GM23248 (cell line): ENCODE results near the gene MMP24OS. TPM values are rescaled to one million over a fixed set of nuclear protein-coding genes. Genes with fewer than 3 reads are reported as not detected.
A peak's percentile ranks its signal among the peaks of the same experiment; 100 is the strongest.

Experiments
- DNase-seq: peaks from one replicate; pipeline ENCODE4 v3.0.0-alpha.2; 2015
- H2AFZ ChIP-seq: fragments of 200-600 bp; sonication (generic); 2 replicates; pipeline ENCODE4 v1.6.1; 2016; ENCODE audit warnings: antibody characterized with exemption
- H3F3A ChIP-seq: fragments of 200-600 bp; sonication (generic); 2 replicates; pipeline ENCODE4 v1.6.1; 2016; ENCODE audit warnings: mild to moderate bottlenecking, antibody characterized with exemption, mixed run types; ENCODE audit not compliant: insufficient read depth
- H3K27ac ChIP-seq: fragments of 200-600 bp; sonication (generic); 2 replicates; pipeline ENCODE4 v1.5.1; 2016; ENCODE audit warnings: mild to moderate bottlenecking
- H3K27me3 ChIP-seq: fragments of 200-600 bp; sonication (generic); replicated peaks from 2 replicates; pipeline ENCODE4 v1.6.1; 2016; ENCODE audit warnings: mild to moderate bottlenecking; ENCODE audit not compliant: insufficient read depth
- H3K36me3 ChIP-seq: fragments of 200-600 bp; sonication (generic); 2 replicates; pipeline ENCODE4 v1.6.1; 2016; ENCODE audit warnings: low read depth, mild to moderate bottlenecking
- H3K4me1 ChIP-seq: fragments of 200-600 bp; sonication (generic); 2 replicates; pipeline ENCODE4 v1.6.1; 2016; ENCODE audit warnings: mild to moderate bottlenecking; ENCODE audit not compliant: insufficient read depth
- H3K4me2 ChIP-seq: fragments of 200-600 bp; sonication (generic); one replicate; pipeline ENCODE4 v1.6.1; 2016; ENCODE audit warnings: mild to moderate bottlenecking; ENCODE audit not compliant: unreplicated experiment
- H3K4me3 ChIP-seq: fragments of 200-600 bp; sonication (generic); 2 replicates; pipeline ENCODE4 v1.5.1; 2016; ENCODE audit warnings: mild to moderate bottlenecking
- H3K79me2 ChIP-seq: fragments of 200-600 bp; sonication (generic); 2 replicates; pipeline ENCODE4 v1.6.1; 2016; ENCODE audit warnings: mild to moderate bottlenecking; ENCODE audit not compliant: insufficient read depth
- H3K9ac ChIP-seq: fragments of 200-600 bp; sonication (generic); 2 replicates; pipeline ENCODE4 v1.6.1; 2016; ENCODE audit warnings: mild to moderate bottlenecking
- H3K9me2 ChIP-seq: fragments of 200-600 bp; sonication (generic); 2 replicates; pipeline ENCODE4 v1.6.1; 2016; ENCODE audit warnings: mixed run types, mild to moderate bottlenecking, moderate library complexity; ENCODE audit not compliant: insufficient read depth
- H3K9me3 ChIP-seq: fragments of 200-600 bp; sonication (generic); one replicate; pipeline ENCODE4 v1.6.1; 2017; ENCODE audit warnings: low read depth
- H4K20me1 ChIP-seq: fragments of 200-600 bp; sonication (generic); 2 replicates; pipeline ENCODE4 v1.6.0; 2016; ENCODE audit not compliant: insufficient read depth
- EZH2 ChIP-seq: fragments of 200-600 bp; sonication (generic); IDR thresholded peaks from 2 replicates; pipeline ENCODE4 v1.6.1; 2018; ENCODE audit warnings: antibody characterized with exemption, mild to moderate bottlenecking; ENCODE audit not compliant: insufficient read depth, poor library complexity, severe bottlenecking
- EZH2phosphoT487 ChIP-seq: fragments of 200-600 bp; sonication (generic); IDR thresholded peaks from 2 replicates; pipeline ENCODE4 v1.6.1; 2018; ENCODE audit warnings: antibody characterized with exemption, moderate library complexity, mild to moderate bottlenecking, low read depth; ENCODE audit not compliant: insufficient read depth
- WGBS, 2 experiments: methylation state at CpG; one replicate each; pipeline ENCODE4 v1.1.6; 2015 to 2017; ENCODE audit warnings: low lambda C conversion rate in 2 of 2, low coverage in 1 of 2; ENCODE audit errors: missing lambda C conversion rate in 2 of 2; 5-methylcytosine and 5-hydroxymethylcytosine counted together
- in situ Hi-C: fragments of 300-500 bp; cut with MboI; formaldehyde crosslinking; loops from 2 replicates; pipeline ENCODE4 v1.15.0; 2020
- polyA plus RNA-seq: library from polyadenylated mRNA; unstranded; fragments of >200 nt; fragmentation: Nextera tagmentation; extraction: Ambion mirVana; gene quantifications from 2 replicates; pipeline ENCODE4 v1.2.1, GENCODE V29; 2016
- total RNA-seq: library from RNA; depleted of rRNA; stranded (reverse); fragments of >200 nt; shearing (Covaris generic); gene quantifications from 2 replicates; pipeline ENCODE4 v1.2.3, GENCODE V29; 2014

Gene MMP24OS
- total and polyA plus RNA-seq, 2 experiments from 2014 or later, result 26.8 to 81.7 TPM

DNA sequence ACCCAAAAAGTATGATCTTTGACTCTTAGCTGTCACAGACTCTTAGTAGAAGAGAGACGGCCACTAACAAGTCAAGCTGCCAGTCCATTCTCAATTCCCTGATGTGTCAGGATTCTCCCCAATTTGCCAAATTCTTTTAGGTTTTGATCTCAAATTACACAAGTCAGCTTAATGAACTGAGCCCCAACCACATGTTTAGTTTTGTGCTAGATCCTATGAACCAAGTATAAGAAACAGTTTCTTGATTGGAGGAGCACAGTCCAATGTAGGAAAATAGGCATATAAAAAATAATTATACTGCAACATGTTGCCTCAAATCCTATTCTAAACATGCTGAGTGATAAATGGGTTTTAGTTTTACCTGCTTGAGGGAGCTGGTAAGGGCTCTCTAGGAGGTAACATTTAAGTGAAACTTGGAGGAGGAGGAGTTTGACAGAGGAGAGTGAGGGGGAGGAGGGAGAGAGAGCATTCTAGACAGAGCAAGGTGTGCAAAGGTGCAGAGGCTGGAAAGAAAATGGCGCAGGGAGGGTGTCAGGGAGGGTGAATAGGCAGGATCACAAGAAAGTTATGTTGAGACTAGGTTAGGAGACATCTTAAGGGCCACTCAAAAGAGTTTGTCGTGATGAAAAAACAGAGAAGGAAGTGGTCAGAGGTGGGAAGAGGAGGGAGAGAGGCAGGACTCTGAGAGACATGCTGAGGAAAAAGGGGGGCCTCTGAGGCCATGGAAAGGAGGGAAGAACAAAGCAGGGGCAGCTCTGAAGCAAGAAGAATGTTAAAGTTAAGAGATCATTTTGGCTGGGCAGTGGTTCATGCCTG is 37.1 kb upstream of the MMP24OS start:
- TF ChIP-seq EZH2 (no peak), EZH2phosphoT487 (no peak)
- H3K27me3 ChIP-seq, result no peaks in the 10 kb centered on the region
- H3K27ac ChIP-seq, result peak overlapping the region; percentile 65
- H3K4me2 ChIP-seq, result no peak overlapping the region
- WGBS, 2 experiments, result 74 to 78% methylated on average over 3 of the region's 3 CpGs
- H3K79me2 ChIP-seq, result no peaks in the 10 kb centered on the region
- H3K36me3 ChIP-seq, result no peaks in the 10 kb centered on the region
- no peaks in the 10 kb centered on the region for H4K20me1 ChIP-seq
- in situ Hi-C loops, result no loop called here
- H3K4me3 ChIP-seq, result no peak overlapping the region
- H3K9me3 ChIP-seq, result no peaks in the 10 kb centered on the region
- peaks cover 73% of the 10 kb centered on the region for H3K4me1 ChIP-seq
- no peaks in the 10 kb centered on the region for H3K9me2 ChIP-seq
- peaks cover 58% of the 10 kb centered on the region for H3F3A ChIP-seq
- H3K9ac ChIP-seq, result no peak overlapping the region
- DNase-seq, result no peak
- H2AFZ ChIP-seq, result no peak overlapping the region

DNA sequence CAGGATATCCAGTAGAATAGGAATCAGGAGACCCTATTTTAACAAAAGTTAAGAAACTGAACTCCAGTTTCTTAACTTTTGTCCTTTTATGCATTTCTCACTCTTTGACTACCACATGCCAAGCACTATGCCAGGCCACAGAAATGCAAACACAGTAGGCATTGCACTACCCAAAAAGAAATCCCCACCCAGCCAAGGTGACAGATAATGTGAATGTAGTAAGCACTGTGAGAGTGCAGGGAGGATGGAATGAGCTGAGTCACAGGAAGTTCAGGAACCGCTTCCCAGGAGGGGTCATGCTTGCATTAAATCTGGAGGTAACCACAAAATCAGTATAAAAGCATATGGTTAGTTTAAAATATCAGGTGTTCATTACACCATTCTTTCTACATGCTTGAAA is 34.4 kb upstream of the MMP24OS start:
- H4K20me1 ChIP-seq, result no peaks in the 10 kb centered on the region
- H3F3A ChIP-seq, result peaks cover 64% of the 10 kb centered on the region
- H3K9me3 ChIP-seq, result no peaks in the 10 kb centered on the region
- peak overlapping the region; percentile 50 for H3K9ac ChIP-seq
- H3K4me3 ChIP-seq, result 0 out of 2 replicates have a peak overlapping the region, but pooled peaks have one; percentile 10
- DNase-seq, result peak; percentile 92
- no peaks in the 10 kb centered on the region for H3K79me2 ChIP-seq
- no peaks in the 10 kb centered on the region for H3K27me3 ChIP-seq
- no peaks in the 10 kb centered on the region for H3K9me2 ChIP-seq
- TF ChIP-seq EZH2 (no peak), EZH2phosphoT487 (peak; percentile 86; the same call in 1 of the 2 replicates)
- in situ Hi-C loops, result no loop called here
- H3K36me3 ChIP-seq, result no peaks in the 10 kb centered on the region
- WGBS, 2 experiments, result 0% methylated on average over 1 of the region's 1 CpG
- H3K27ac ChIP-seq, result peak overlapping the region; percentile 79
- H3K4me2 ChIP-seq, result peak overlapping the region; percentile 74
- no peak overlapping the region for H2AFZ ChIP-seq
- H3K4me1 ChIP-seq, result peaks cover 73% of the 10 kb centered on the region

DNA sequence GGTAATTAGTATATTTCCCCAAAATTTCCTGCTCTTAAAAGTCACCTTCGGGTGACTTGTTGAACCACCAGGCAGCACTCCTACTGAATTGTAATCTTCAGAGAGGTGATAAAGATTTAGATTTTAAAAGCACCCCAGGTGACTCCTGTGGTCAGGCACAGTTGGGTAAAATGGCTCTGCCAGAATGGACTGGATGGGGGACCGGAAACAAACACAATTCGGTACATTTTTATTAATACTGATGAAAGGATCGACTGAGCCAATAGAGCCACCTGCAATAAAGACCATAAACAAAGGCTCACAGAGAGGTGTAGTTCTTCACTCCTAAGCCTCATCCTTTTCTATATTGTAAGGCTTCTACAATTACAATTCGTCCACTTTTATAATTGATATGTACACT is 33.9 kb upstream of the MMP24OS start:
- H3K4me1 ChIP-seq, result peaks cover 78% of the 10 kb centered on the region
- H3K27me3 ChIP-seq, result no peaks in the 10 kb centered on the region
- H3K4me2 ChIP-seq, result peak overlapping the region; percentile 74
- no peaks in the 10 kb centered on the region for H3K79me2 ChIP-seq
- no peaks in the 10 kb centered on the region for H3K36me3 ChIP-seq
- no peaks in the 10 kb centered on the region for H3K9me3 ChIP-seq
- peak overlapping the region; percentile 50 for H3K9ac ChIP-seq
- 0 out of 2 replicates have a peak overlapping the region, but pooled peaks have one; percentile 10 for H3K4me3 ChIP-seq
- in situ Hi-C loops, result no loop called here
- H3K27ac ChIP-seq, result peak overlapping the region; percentile 79
- no peak for DNase-seq
- H4K20me1 ChIP-seq, result no peaks in the 10 kb centered on the region
- no peak overlapping the region for H2AFZ ChIP-seq
- peaks cover 69% of the 10 kb centered on the region for H3F3A ChIP-seq
- WGBS, 2 experiments, result 87 to 89% methylated on average over 5 of the region's 5 CpGs
- no peak for TF ChIP-seq EZH2
- no peak for TF ChIP-seq EZH2phosphoT487
- no peaks in the 10 kb centered on the region for H3K9me2 ChIP-seq

DNA sequence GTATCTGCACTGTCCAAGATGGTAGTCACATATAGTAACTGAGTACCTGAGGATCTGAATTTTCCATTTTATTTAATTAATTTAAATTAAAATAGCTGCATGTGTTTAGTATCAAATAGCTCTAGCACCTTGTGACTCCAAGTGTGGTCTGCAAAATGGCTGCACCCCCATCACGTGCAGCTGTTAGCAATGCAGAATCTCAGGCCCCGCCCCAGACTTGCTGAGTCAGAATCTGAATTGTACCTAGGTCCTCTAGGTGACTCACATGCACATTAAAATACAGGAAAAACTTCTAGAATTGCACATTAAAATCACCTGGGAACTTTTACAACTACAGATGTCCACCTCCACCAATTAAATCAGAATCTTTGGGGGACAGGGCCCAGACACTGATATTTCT is 33.5 kb upstream of the MMP24OS start:
- Histone ChIP-seq H3K4me3 (no peak overlapping the region), H3F3A (peaks cover 73% of the 10 kb centered on the region), H3K36me3 (no peaks in the 10 kb centered on the region), H3K4me2 (peak overlapping the region; percentile 74), H3K9me3 (no peaks in the 10 kb centered on the region), H3K79me2 (no peaks in the 10 kb centered on the region), H3K27ac (peak overlapping the region; percentile 79), H2AFZ (no peak overlapping the region), H3K27me3 (no peaks in the 10 kb centered on the region), H4K20me1 (no peaks in the 10 kb centered on the region), H3K4me1 (peaks cover 82% of the 10 kb centered on the region), H3K9me2 (no peaks in the 10 kb centered on the region), H3K9ac (peak overlapping the region; percentile 50)
- in situ Hi-C loops, result no loop called here
- WGBS, 2 experiments, result 56 to 69% methylated on average over 2 of the region's 2 CpGs
- peak; percentile 66 for DNase-seq
- no peak for TF ChIP-seq EZH2phosphoT487
- TF ChIP-seq EZH2, result no peak
